Measurements from ENCODE around the gene ZNF230. TPM values are rescaled to one million over a fixed set of nuclear protein-coding genes. Genes with fewer than 3 reads are reported as not detected.

ZNF230 gene
- 1.8 and 2.4 TPM in 2 replicates for polyA plus RNA-seq (2012; rRNA removed)
- 1.6 and 1.7 TPM in 2 replicates for polyA plus RNA-seq (2012; cell fraction: cytosol; rRNA removed)
- polyA plus RNA-seq (2012; cell fraction: nucleus; rRNA removed), result 4.5 and 4.8 TPM in 2 replicates

- peak within 1 kb of the TSS; percentile 64 for H3K9ac ChIP-seq
- no peaks in the 10 kb centered on the region for H3K27me3 ChIP-seq (ENCODE audit: insufficient read depth)
- POLR2A ChIA-PET, result no interaction called here
- H3K4me3 ChIP-seq (ENCODE audit: low read depth in 2 of 2, low read length in 1 of 2), result peak within 1 kb of the TSS; percentile 81 to 97
- peak within 1 kb of the TSS; percentile 44 to 77; a peak in 3 of 4 replicates for H3K27ac ChIP-seq (ENCODE audit: low read depth in 2 of 2, low read length in 1 of 2)
- H3K79me2 ChIP-seq (ENCODE audit: insufficient read depth), result peaks cover 32% of the 10 kb centered on the region
- H2AFZ ChIP-seq (ENCODE audit: low read depth), result peak within 1 kb of the TSS; percentile 93
- H3F3A ChIP-seq (replicated peaks; ENCODE audit: insufficient read depth), result no peaks in the 10 kb centered on the region
- under 1% methylated on average over 42 of the region's 48 CpGs for WGBS (ENCODE audit: low lambda C conversion rate)
- no peaks in the 10 kb centered on the region for H3K9me3 ChIP-seq
- no peaks in the 10 kb centered on the region for H3K9me2 ChIP-seq
- H3K4me1 ChIP-seq (ENCODE audit: control insufficient read depth in 1 of 2, insufficient read depth in 2 of 2, low read depth in 1 of 2, low read length in 1 of 2), result peaks cover 0 to 11% of the 10 kb centered on the region in 2 experiments; a peak in 2 of 4 replicates
- peaks cover 8 to 17% of the 10 kb centered on the region in 2 experiments for H3K36me3 ChIP-seq (replicated peaks in 1 of 2; ENCODE audit: control insufficient read depth in 1 of 2, insufficient read depth in 2 of 2, low read length in 1 of 2)
- no peaks in the 10 kb centered on the region for H4K20me1 ChIP-seq (ENCODE audit: insufficient read depth)
- CTCF ChIA-PET, result interaction anchor here (0.8 to 1.2 kb wide), 4 partner anchors 49 to 258 kb away, joined by 3 to 4 read pairs (median 3); partner anchors contain the start of genes ZNF223 and ZNF225
- DNase-seq, result peak; percentile 81
- peak within 1 kb of the TSS; percentile 77 for H3K4me2 ChIP-seq
- no peak for TF ChIP-seq PBX3 (IDR thresholded peaks at IDR 0.05)
- TF ChIP-seq JUND (IDR thresholded peaks at IDR 0.05), result no peak
- TF ChIP-seq RAD21 (IDR thresholded peaks at IDR 0.05; ENCODE audit: low read length), result no peak
- 0 out of 2 replicates have a peak, but pooled peaks have one; percentile 18 for TF ChIP-seq RFX5 (IDR thresholded peaks at IDR 0.05; ENCODE audit: low read length)
- TF ChIP-seq RXRA (IDR thresholded peaks at IDR 0.05; ENCODE audit: borderline replicate concordance, low read depth), result no peak
- peak; percentile 94 for TF ChIP-seq CHD2 (IDR thresholded peaks at IDR 0.05; ENCODE audit: low read length, partially characterized antibody)
- TF ChIP-seq FOXJ3 (CRISPR knock-in tag; IDR thresholded peaks at IDR 0.05), result no peak
- no peak for TF ChIP-seq MEF2A (IDR thresholded peaks at IDR 0.05; ENCODE audit: borderline replicate concordance, low read depth)
- peak; percentile 94 for TF ChIP-seq YY1 (IDR thresholded peaks at IDR 0.05; ENCODE audit: low read depth)
- TF ChIP-seq GABPA (IDR thresholded peaks at IDR 0.05; ENCODE audit: low read depth), result peak; percentile 87
- TF ChIP-seq NRF1 (IDR thresholded peaks at IDR 0.05; ENCODE audit: low read depth, low read length), result no peak
- TF ChIP-seq EP300 (IDR thresholded peaks at IDR 0.05; ENCODE audit: borderline replicate concordance in 1 of 2, low read depth in 1 of 2, low read length in 1 of 2), result no peak
- peak; percentile 36; the same call in 1 of the 2 replicates for TF ChIP-seq RCOR1 (IDR thresholded peaks at IDR 0.05; ENCODE audit: low read length)
- peak; percentile 83 for TF ChIP-seq POLR2AphosphoS5 (IDR thresholded peaks at IDR 0.05; ENCODE audit: low read depth, low read length)
- peak; percentile 81 for TF ChIP-seq MXI1 (IDR thresholded peaks at IDR 0.05; ENCODE audit: low read depth, low read length)
- no peak for TF ChIP-seq FOXM1 (IDR thresholded peaks at IDR 0.05; ENCODE audit: low read depth)
- no peak; the same call in 1 of the 2 replicates for TF ChIP-seq MAX (IDR thresholded peaks at IDR 0.05; ENCODE audit: low read depth)
- peak; percentile 92 for TF ChIP-seq ELF1 (IDR thresholded peaks at IDR 0.05)
- TF ChIP-seq EZH2phosphoT487 (IDR thresholded peaks at IDR 0.05; ENCODE audit: borderline replicate concordance, low read depth), result no peak
- no peak for TF ChIP-seq REST (IDR thresholded peaks at IDR 0.05; ENCODE audit: low read depth, low read length)
- TF ChIP-seq NFIC (IDR thresholded peaks at IDR 0.05; ENCODE audit: borderline replicate concordance), result peak; percentile 81
- no peak for TF ChIP-seq ZBTB33 (IDR thresholded peaks at IDR 0.05; ENCODE audit: borderline replicate concordance, low read depth)
- no peak for TF ChIP-seq USF2 (IDR thresholded peaks at IDR 0.05; ENCODE audit: borderline replicate concordance, low read depth, low read length)
- no peak for TF ChIP-seq TEAD4 (IDR thresholded peaks at IDR 0.05; ENCODE audit: borderline replicate concordance, insufficient read depth)
- no peak for TF ChIP-seq TCF12 (IDR thresholded peaks at IDR 0.05)
- no peak for TF ChIP-seq TAF1 (IDR thresholded peaks at IDR 0.05; ENCODE audit: borderline replicate concordance, low read depth, low read length)
Observed at GRCh38 chr19:44002566-44003460, at the start of gene ZNF230. TSS of gene ZNF230 (plus strand) at chr19:44002957. CDS start at chr19:44007079, 4,122 bp downstream.
